K562 (cell line): ENCODE data around the gene OPCML. TPM values are rescaled to one million over a fixed set of nuclear protein-coding genes. Genes with fewer than 3 reads are reported as not detected.

Experiments used
- ATAC-seq: fragments of 200-7000 bp; cut with Tn5 transposase; 3 replicates; pipeline ENCODE4 v1.9.1; 2020; ENCODE audit warnings: moderate library complexity
- BruUV-seq: library from RNA; stranded (reverse); fragments of 400-500 nt; replicated peaks from 2 replicates; lab custom pipeline; 2021; lab: Mats Ljungman, UMichigan
- CTCF ChIA-PET: fragments of 300-600 bp; formaldehyde crosslinking; extraction: SDS; loops from one replicate; lab custom pipeline; 2021; ENCODE audit warnings: low intra/inter-chr PET ratio; lab: Yijun Ruan, JAX
- POLR2A ChIA-PET: fragments of 300-600, 350-650 bp; sonication (Branson Sonifier 250); formaldehyde crosslinking; extraction: SDS; loops from one replicate; lab custom pipeline; 2021; ENCODE audit warnings: antibody characterized with exemption, inconsistent platforms; lab: Yijun Ruan, JAX
- DNase-seq, 4 experiments: peaks; one replicate each; pipeline versions ENCODE4 v3.0.0 to v3.0.0-alpha.2; 2011 to 2018; ENCODE audit warnings: low spot score in 3 of 4, mixed read lengths in 3 of 4; ENCODE audit errors: extremely low read depth in 1 of 4
- FAIRE-seq: peaks from 2 replicates; lab custom pipeline; 2011; peaks lifted over from hg19 to GRCh38; lab: Jason Lieb, UNC
- H2AFZ ChIP-seq: 2 replicates; pipeline ENCODE4 v1.6.0; 2011; ENCODE audit warnings: low read depth, low read length, control low read depth, inconsistent platforms
- H3K27ac ChIP-seq: fragments of 200-600 bp; 3 replicates; pipeline ENCODE4 v1.8.0; 2011; ENCODE audit warnings: low read depth, mild to moderate bottlenecking, control low read depth, inconsistent platforms, low read length, moderate library complexity, mixed read lengths; ENCODE audit errors: extremely low read depth
- H3K27me3 ChIP-seq, 2 experiments: fragments of 300-600 bp in 1 of 2; 2 replicates in 1 of 2; 3 replicates in 1 of 2; pipeline versions ENCODE4 v1.6.0 to v1.8.0; 2011; ENCODE audit warnings: inconsistent platforms in 2 of 2, low read length in 2 of 2, mild to moderate bottlenecking in 1 of 2, mixed read lengths in 1 of 2, moderate library complexity in 1 of 2; ENCODE audit not compliant: control insufficient read depth in 2 of 2, insufficient read depth in 2 of 2
- H3K36me3 ChIP-seq: fragments of 300-600 bp; 3 replicates; pipeline ENCODE4 v1.8.0; 2011; ENCODE audit warnings: mild to moderate bottlenecking, low read length, inconsistent platforms; ENCODE audit not compliant: control insufficient read depth, insufficient read depth
- H3K4me1 ChIP-seq, 2 experiments: fragments of 200-600 bp in 1 of 2; replicated peaks in 1 of 2; 2 replicates in 1 of 2; 3 replicates in 1 of 2; pipeline versions ENCODE4 v1.5.1 to v1.8.0; 2011; ENCODE audit warnings: inconsistent platforms in 2 of 2, low read length in 2 of 2, mild to moderate bottlenecking in 1 of 2, mixed read lengths in 1 of 2, moderate library complexity in 1 of 2; ENCODE audit not compliant: control insufficient read depth in 2 of 2, insufficient read depth in 2 of 2
- H3K4me2 ChIP-seq: 2 replicates; pipeline ENCODE4 v1.6.1; 2011; ENCODE audit warnings: low read length, control low read depth, inconsistent platforms, mixed read lengths; ENCODE audit not compliant: insufficient read depth
- H3K4me3 ChIP-seq: fragments of 200-600 bp; sonication (generic), shearing (Covaris generic); 2 replicates; pipeline ENCODE4 v1.5.1; 2016; ENCODE audit warnings: control low read depth, inconsistent platforms
- H3K79me2 ChIP-seq: fragments of 200-600 bp; 3 replicates; pipeline ENCODE4 v1.8.0; 2011; ENCODE audit warnings: low read length, inconsistent platforms; ENCODE audit not compliant: control insufficient read depth, insufficient read depth
- H3K9ac ChIP-seq, 2 experiments: 2 replicates each; pipeline versions ENCODE4 v1.6.0 to v1.6.1; 2011; ENCODE audit warnings: low read depth in 2 of 2, low read length in 2 of 2, control low read depth in 1 of 2, inconsistent platforms in 1 of 2, mild to moderate bottlenecking in 1 of 2, mixed read lengths in 1 of 2; ENCODE audit not compliant: insufficient read depth in 1 of 2
- H3K9me1 ChIP-seq: one replicate; pipeline ENCODE4 v1.6.0; 2011; ENCODE audit warnings: inconsistent platforms, mild to moderate bottlenecking, low read length, moderate library complexity; ENCODE audit not compliant: control insufficient read depth, insufficient read depth
- H3K9me3 ChIP-seq: replicated peaks from 2 replicates; pipeline ENCODE4 v1.5.1; 2011; ENCODE audit warnings: low read depth, low read length, inconsistent platforms; ENCODE audit not compliant: control insufficient read depth, insufficient read depth
- H4K20me1 ChIP-seq: replicated peaks from 2 replicates; pipeline ENCODE4 v1.6.1; 2011; ENCODE audit warnings: low read length, inconsistent platforms, mixed read lengths; ENCODE audit not compliant: control insufficient read depth, insufficient read depth
- BACH1 ChIP-seq: fragments of 200-800 bp; sonication (Bioruptor generic); IDR thresholded peaks from 2 replicates; pipeline ENCODE4 v1.6.1; 2016; ENCODE audit warnings: missing genetic modification characterization, missing compliant biosample characterization
- BHLHE40 ChIP-seq: IDR thresholded peaks from 2 replicates; pipeline ENCODE4 v1.6.1; 2011; ENCODE audit warnings: low read length, improper control_type of control experiment
- FOXK2 ChIP-seq, 2 experiments: fragments of 450-650 bp; IDR thresholded peaks in 1 of 2; conservative IDR thresholded peaks in 1 of 2; 2 replicates each; pipeline ENCODE4 v1.6.1; 2016; ENCODE audit warnings: low read depth in 2 of 2, mild to moderate bottlenecking in 1 of 2
- FOXP1 ChIP-seq: sonication (generic); formaldehyde crosslinking; IDR thresholded peaks from 2 replicates; pipeline ENCODE4 v1.8.0; 2022; ENCODE audit warnings: mild to moderate bottlenecking, missing genetic modification reagents
- HOMEZ ChIP-seq: fragments of 250-450 bp; sonication (Bioruptor Pico); IDR thresholded peaks from 2 replicates; pipeline ENCODE4 v1.4.0; 2020; ENCODE audit warnings: mild to moderate bottlenecking, moderate library complexity
- KLF1 ChIP-seq: fragments of 450-650 bp; IDR thresholded peaks from 2 replicates; pipeline ENCODE4 v1.6.1; 2016; ENCODE audit warnings: missing genetic modification characterization, missing compliant biosample characterization
- MYBL2 ChIP-seq, 2 experiments: fragments of 450-650 bp in 1 of 2; sonication (generic) in 1 of 2; formaldehyde crosslinking in 1 of 2; IDR thresholded peaks; 2 replicates each; pipeline versions ENCODE4 v1.6.1 to v1.8.1; 2017 to 2022; ENCODE audit warnings: borderline replicate concordance in 1 of 2, inconsistent platforms in 1 of 2, low read depth in 1 of 2, mild to moderate bottlenecking in 1 of 2, missing genetic modification reagents in 1 of 2, moderate library complexity in 1 of 2
- RB1 ChIP-seq: fragments of 450-650 bp; IDR thresholded peaks from 2 replicates; pipeline ENCODE4 v1.6.1; 2017; ENCODE audit warnings: low read depth, mild to moderate bottlenecking
- RCOR1 ChIP-seq, 2 experiments: IDR thresholded peaks; 2 replicates each; pipeline ENCODE4 v1.6.1; 2012; ENCODE audit warnings: low read depth in 2 of 2, low read length in 2 of 2, borderline replicate concordance in 1 of 2, improper control_type of control experiment in 1 of 2
- SRSF1 ChIP-seq: fragments of 200-400 bp; formaldehyde crosslinking; IDR thresholded peaks from 2 replicates; pipeline ENCODE4 v1.6.1; 2017; ENCODE audit warnings: mild to moderate bottlenecking, low read depth, low read length, moderate library complexity
- TOE1 ChIP-seq, 2 experiments: fragments of 450-650 bp in 1 of 2; sonication (generic) in 1 of 2; formaldehyde crosslinking in 1 of 2; IDR thresholded peaks; 2 replicates each; pipeline versions ENCODE4 v1.7.1 to v1.8.0; 2016 to 2022; ENCODE audit warnings: borderline replicate concordance in 2 of 2, mild to moderate bottlenecking in 2 of 2, antibody characterized with exemption in 1 of 2, inconsistent platforms in 1 of 2, low read depth in 1 of 2, missing genetic modification reagents in 1 of 2, moderate library complexity in 1 of 2
- ZBTB2 ChIP-seq: fragments of 450-650 bp; IDR thresholded peaks from 2 replicates; pipeline ENCODE4 v1.6.1; 2016; ENCODE audit warnings: antibody characterized with exemption
- ZNF282 ChIP-seq: sonication (generic); formaldehyde crosslinking; IDR thresholded peaks from 2 replicates; pipeline ENCODE4 v1.8.1; 2023; ENCODE audit warnings: missing genetic modification reagents
- ZNF507 ChIP-seq: conservative IDR thresholded peaks from 2 replicates; pipeline ENCODE4 v1.6.1; 2017; ENCODE audit warnings: missing genetic modification characterization, missing compliant biosample characterization
- ZSCAN29 ChIP-seq: fragments of 450-650 bp; IDR thresholded peaks from 2 replicates; pipeline ENCODE4 v1.6.1; 2017
- WGBS: fragments of 100-300 bp; shearing (Covaris generic); methylation state at CpG from one replicate; pipeline ENCODE4 v1.1.6; 2016; ENCODE audit warnings: low coverage, mixed read lengths; ENCODE audit not compliant: insufficient coverage; ENCODE audit errors: missing lambda C conversion rate; 5-methylcytosine and 5-hydroxymethylcytosine counted together
- in situ Hi-C: fragments of 300-500 bp; cut with MboI; formaldehyde crosslinking; loops from 4 replicates; pipeline ENCODE4 v1.15.0; 2018; ENCODE audit warnings: inconsistent platforms, mixed read lengths
- intact Hi-C: fragments of 100-400 bp; cut with micrococcal nuclease; formaldehyde crosslinking; loops from 2 replicates; pipeline ENCODE4 v1.14.2; 2022
- polyA plus RNA-seq, 8 experiments: library from polyadenylated mRNA; depleted of rRNA in 4 of 8; stranded (reverse) in 5 of 8; unstranded in 3 of 8; fragments of >200 nt; fragmentation: Nextera tagmentation in 2 of 8; fragmentation: Illumina TruSeq in 1 of 8; extraction: Ambion mirVana in 2 of 8; extraction: Trizol in 1 of 8; gene quantifications; 2 replicates each; pipeline versions ENCODE4 v1.2.1 to v1.2.3, GENCODE V29; 2011 to 2014; ENCODE audit warnings: inconsistent platforms in 1 of 8, missing spikeins in 1 of 8
- total RNA-seq, 7 experiments: library from RNA; depleted of rRNA in 6 of 7; stranded (reverse); fragments of >200 nt in 6 of 7; fragmentation: Illumina TruSeq in 2 of 7; extraction: Trizol in 2 of 7; gene quantifications; 2 replicates each; pipeline versions ENCODE4 v1.2.1 to v1.2.3, GENCODE V29; 2011 to 2021; ENCODE audit warnings: low replicate concordance in 1 of 7
- TF ChIP-seq, protein P1 (sequence below): fragments of 250-450 bp; sonication (Bioruptor Pico); IDR thresholded peaks from 2 replicates; pipeline ENCODE4 v1.8.0; 2022; ENCODE audit warnings: inconsistent platforms
- TF ChIP-seq, protein P2 (sequence below), 2 experiments: fragments of 450-650 bp in 1 of 2; sonication (generic) in 1 of 2; formaldehyde crosslinking; conservative IDR thresholded peaks; 2 replicates each; pipeline versions ENCODE4 v1.4.0 to v1.8.1; 2020 to 2022; ENCODE audit warnings: mild to moderate bottlenecking in 1 of 2, missing genetic modification reagents in 1 of 2

Gene OPCML
- total and polyA plus RNA-seq, 9 of the 15 experiments (the other 6 are each of a cell fraction or from before 2014, with no cell fraction given), result not detected

- WGBS, result 0% methylated on average over 1 of the region's 1 CpG
- FAIRE-seq (no peak), ATAC-seq (no peak), DNase-seq (no peak)
- Histone ChIP-seq H2AFZ (no peak overlapping the region), H3K9me3 (no peaks in the 10 kb centered on the region; the same call in 1 of the 2 replicates), H3K4me3 (no peak overlapping the region), H3K4me1 (no peaks in the 10 kb centered on the region), H3K9ac (no peak overlapping the region), H3K79me2 (no peaks in the 10 kb centered on the region), H3K4me2 (no peak overlapping the region), H3K27ac (no peak overlapping the region), H3K36me3 (no peaks in the 10 kb centered on the region), H3K27me3 (no peaks in the 10 kb centered on the region), H3K9me1 (no peaks in the 10 kb centered on the region), H4K20me1 (no peaks in the 10 kb centered on the region)
- ChIA-PET CTCF (no interaction called here), POLR2A (no interaction called here)
- in situ Hi-C loops (no loop called here), intact Hi-C loops (no loop called here)
- BruUV-seq, result no TSS peak
- TF ChIP-seq HOMEZ (no peak), FOXK2 (conservative IDR thresholded peaks at IDR 0.05 in 1 of 2, IDR thresholded peaks at IDR 0.05 in 1 of 2; ENCODE audit: low read depth in 2 of 2) (no peak), SRSF1 (no peak), BHLHE40 (no peak), ZNF507 (no peak), RB1 (no peak), ZNF282 (CRISPR knock-in tag) (no peak), MYBL2 (IDR thresholded peaks at IDR 0.05; ENCODE audit: low read depth) (no peak), MYBL2 (CRISPR knock-in tag; IDR thresholded peaks at IDR 0.05; ENCODE audit: borderline replicate concordance) (no peak), ZBTB2 (no peak), ZSCAN29 (no peak), RCOR1 (IDR thresholded peaks at IDR 0.05; ENCODE audit: borderline replicate concordance in 1 of 2, low read depth in 2 of 2, low read length in 2 of 2) (no peak), BACH1 (tag) (no peak), KLF1 (tag) (no peak), TOE1 (IDR thresholded peaks at IDR 0.05; ENCODE audit: borderline replicate concordance) (no peak), TOE1 (CRISPR knock-in tag; IDR thresholded peaks at IDR 0.05; ENCODE audit: borderline replicate concordance, low read depth) (no peak), FOXP1 (CRISPR knock-in tag) (no peak)
- TF ChIP-seq, protein P1, sequence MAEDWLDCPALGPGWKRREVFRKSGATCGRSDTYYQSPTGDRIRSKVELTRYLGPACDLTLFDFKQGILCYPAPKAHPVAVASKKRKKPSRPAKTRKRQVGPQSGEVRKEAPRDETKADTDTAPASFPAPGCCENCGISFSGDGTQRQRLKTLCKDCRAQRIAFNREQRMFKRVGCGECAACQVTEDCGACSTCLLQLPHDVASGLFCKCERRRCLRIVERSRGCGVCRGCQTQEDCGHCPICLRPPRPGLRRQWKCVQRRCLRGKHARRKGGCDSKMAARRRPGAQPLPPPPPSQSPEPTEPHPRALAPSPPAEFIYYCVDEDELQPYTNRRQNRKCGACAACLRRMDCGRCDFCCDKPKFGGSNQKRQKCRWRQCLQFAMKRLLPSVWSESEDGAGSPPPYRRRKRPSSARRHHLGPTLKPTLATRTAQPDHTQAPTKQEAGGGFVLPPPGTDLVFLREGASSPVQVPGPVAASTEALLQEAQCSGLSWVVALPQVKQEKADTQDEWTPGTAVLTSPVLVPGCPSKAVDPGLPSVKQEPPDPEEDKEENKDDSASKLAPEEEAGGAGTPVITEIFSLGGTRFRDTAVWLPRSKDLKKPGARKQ, result no peak
- TF ChIP-seq, protein P2, sequence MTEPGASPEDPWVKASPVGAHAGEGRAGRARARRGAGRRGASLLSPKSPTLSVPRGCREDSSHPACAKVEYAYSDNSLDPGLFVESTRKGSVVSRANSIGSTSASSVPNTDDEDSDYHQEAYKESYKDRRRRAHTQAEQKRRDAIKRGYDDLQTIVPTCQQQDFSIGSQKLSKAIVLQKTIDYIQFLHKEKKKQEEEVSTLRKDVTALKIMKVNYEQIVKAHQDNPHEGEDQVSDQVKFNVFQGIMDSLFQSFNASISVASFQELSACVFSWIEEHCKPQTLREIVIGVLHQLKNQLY (CRISPR knock-in tag; conservative IDR thresholded peaks at IDR 0.05), result no peak
Observed at GRCh38 chr11:132817387-132817786, 714.9 kb downstream of the OPCML start.
